KOPT-K1 (cell line): ENCODE results near the gene FOLR3.
"Not testable (repeated sequence)": the region's sequence is repeated elsewhere in the genome, so short reads cannot be mapped to it uniquely, and the experiment has no call there.

ENCODE experiments used
- H3K27ac ChIP-seq: fragments of 200-600 bp; sonication (generic); 2 replicates; pipeline ENCODE4 v1.5.1; 2016; ENCODE audit warnings: antibody characterized with exemption, mild to moderate bottlenecking, low read depth, low read length; ENCODE audit not compliant: poor library complexity, severe bottlenecking
- H3K36me3 ChIP-seq: fragments of 200-600 bp; sonication (generic); 2 replicates; pipeline ENCODE4 v1.5.1; 2017; ENCODE audit warnings: antibody characterized with exemption, mild to moderate bottlenecking, low read length, moderate library complexity; ENCODE audit not compliant: insufficient read depth
- H3K9me3 ChIP-seq: fragments of 200-600 bp; sonication (generic); 2 replicates; pipeline ENCODE4 v1.5.1; 2017; ENCODE audit warnings: antibody characterized with exemption, low read length, mild to moderate bottlenecking; ENCODE audit not compliant: insufficient read depth, poor library complexity, severe bottlenecking

Gene FOLR3

DNA sequence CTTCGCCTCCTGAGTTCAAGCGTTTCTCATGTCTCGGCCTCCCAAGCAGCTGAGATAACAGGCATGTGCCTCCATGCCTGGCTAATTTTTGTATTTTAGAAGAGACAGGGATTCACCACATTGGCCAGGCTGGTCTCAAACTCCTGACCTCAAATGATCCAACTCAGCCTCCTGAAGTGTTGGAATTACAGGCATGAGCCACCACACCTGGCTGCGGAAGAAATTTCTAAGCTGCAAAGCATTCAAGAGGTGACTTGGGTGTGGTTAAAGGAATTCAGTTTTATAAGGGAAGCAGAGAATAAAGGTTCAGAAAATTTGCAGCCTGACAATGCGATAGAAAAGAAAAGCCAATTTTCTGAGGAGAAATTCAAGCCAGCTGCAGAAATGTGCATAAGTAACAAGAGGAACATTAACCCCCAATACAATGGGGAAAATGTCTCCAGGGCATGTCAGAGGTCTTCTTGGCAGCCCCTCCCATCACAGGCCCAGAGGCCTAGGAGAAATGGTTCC lies 33.6 kb downstream of the FOLR3 start:
- not testable (repeated sequence) for H3K27ac ChIP-seq, H3K9me3 ChIP-seq, H3K36me3 ChIP-seq

DNA sequence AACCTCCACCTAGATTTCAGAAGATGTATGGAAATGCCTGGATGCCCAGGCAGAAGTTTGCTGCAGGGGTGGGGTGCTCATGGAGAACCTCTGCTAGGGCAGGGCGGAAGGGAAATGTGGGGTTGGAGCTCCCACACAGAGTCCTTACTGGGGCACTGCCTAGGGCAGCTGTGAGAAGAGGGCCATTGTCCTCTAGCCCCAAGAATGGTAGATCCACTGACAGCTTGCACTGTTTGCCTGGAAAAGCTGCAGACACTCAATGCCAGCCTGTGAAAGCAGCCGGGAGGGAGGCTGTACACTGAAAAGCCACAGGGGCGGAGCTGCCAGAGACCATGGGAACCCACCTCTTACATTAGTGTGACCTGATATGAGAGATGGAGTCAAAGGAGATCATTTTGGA lies 34.2 kb downstream of the FOLR3 start:
- H3K36me3 ChIP-seq, H3K27ac ChIP-seq, H3K9me3 ChIP-seq: not testable (repeated sequence)

DNA sequence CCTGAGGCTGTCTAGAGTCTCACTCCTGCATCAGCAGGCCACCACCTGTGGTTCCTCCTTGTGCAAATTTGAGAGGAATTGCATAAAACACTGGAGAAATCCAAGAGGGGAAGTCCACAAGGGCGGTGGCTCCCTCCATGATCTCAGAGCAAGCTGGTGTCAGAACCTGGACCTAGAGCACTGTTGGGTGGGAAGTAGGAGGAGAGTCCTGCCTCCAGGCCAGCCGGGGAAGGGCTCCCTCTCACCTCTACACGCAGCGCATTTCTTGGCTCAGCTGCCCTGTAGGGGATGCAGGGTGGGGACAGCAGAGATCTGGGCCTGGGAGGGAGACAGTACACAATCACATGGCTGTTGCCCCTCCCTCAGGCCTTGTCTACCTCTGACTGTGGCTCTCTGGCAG lies 36.5 kb downstream of the FOLR3 start:
- H3K9me3 ChIP-seq, H3K27ac ChIP-seq, H3K36me3 ChIP-seq: not testable (repeated sequence)

DNA sequence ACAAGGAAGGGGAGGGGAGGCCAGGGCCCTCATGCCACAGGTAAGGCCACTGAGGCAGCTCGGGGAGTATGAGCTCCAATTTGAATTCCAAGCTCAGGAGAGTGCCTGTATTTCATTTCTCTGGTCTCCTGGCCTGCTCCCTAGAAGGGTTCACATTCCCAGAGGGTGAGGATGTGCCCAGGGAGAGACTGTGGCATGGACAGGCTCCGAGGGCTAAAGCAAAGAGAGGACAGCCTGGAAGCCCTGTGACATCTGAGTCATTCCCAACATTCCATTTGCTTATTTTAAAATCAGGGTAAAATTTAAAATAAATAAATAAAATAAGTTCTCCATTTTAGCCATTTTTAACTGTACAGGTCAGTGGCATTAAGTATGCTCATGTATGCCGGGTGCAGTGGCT lies 37.8 kb downstream of the FOLR3 start:
- H3K9me3 ChIP-seq, result no peaks in the 10 kb centered on the region
- H3K27ac ChIP-seq, result no peak overlapping the region
- H3K36me3 ChIP-seq, result no peaks in the 10 kb centered on the region

DNA sequence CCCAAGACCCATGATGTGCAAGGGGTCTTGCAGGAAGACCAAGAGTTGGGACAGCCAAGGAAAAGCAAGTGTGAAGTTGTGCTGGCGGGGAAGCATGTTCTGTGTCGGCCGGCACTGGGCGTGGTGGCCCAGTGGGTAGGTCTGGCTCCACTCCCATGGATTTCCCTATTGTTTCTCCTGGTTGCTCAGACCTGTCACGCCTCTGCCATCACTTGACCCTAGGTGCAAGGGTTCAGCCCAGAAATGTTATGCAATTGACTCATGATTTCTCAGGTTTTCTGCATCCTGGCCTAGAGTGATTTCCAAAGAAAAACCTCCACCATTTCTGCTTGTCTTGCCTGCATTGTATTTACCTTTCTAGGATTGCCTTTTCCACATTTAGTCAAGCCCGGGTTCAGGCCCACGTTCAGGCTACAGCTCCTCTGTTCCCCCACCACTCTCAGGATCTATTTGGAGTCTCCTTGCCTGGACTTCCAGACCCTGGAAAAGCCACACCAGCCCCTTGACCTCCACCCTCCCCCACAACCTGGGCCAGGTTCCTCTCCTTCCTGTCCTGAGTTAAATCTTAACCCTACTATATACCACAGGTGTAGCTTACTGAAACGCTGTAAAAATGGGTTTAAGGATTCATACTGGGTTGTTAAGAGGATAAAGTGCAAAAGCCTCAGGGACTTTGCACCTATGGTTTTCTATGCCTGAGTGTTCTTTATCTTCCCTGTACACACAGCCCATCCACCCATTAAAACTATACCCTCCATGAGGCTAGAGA lies 39.0 kb downstream of the FOLR3 start:
- H3K9me3 ChIP-seq, result no peaks in the 10 kb centered on the region
- H3K27ac ChIP-seq, result no peak overlapping the region
- no peaks in the 10 kb centered on the region for H3K36me3 ChIP-seq

DNA sequence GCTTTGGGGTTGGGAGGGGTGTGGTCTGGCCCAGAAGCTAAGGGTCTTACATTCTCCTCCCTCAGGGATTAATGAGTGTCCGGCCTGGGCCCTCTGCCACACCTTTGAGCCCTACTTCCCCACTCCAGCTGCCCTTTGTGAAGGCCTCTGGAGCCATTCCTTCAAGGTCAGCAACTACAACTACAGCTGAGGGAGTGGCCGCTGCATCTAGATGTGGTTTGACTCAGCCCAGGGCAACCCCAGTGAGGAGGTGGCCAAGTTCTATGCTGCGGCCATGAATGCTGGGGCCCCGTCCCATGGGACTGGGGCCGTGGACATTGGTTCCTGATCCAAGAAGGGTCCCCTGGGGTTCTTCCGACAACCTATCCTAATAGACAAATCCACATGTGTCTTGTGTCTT lies 42.1 kb downstream of the FOLR3 start:
- Histone ChIP-seq H3K9me3 (no peaks in the 10 kb centered on the region), H3K27ac (no peak overlapping the region), H3K36me3 (no peaks in the 10 kb centered on the region)

DNA sequence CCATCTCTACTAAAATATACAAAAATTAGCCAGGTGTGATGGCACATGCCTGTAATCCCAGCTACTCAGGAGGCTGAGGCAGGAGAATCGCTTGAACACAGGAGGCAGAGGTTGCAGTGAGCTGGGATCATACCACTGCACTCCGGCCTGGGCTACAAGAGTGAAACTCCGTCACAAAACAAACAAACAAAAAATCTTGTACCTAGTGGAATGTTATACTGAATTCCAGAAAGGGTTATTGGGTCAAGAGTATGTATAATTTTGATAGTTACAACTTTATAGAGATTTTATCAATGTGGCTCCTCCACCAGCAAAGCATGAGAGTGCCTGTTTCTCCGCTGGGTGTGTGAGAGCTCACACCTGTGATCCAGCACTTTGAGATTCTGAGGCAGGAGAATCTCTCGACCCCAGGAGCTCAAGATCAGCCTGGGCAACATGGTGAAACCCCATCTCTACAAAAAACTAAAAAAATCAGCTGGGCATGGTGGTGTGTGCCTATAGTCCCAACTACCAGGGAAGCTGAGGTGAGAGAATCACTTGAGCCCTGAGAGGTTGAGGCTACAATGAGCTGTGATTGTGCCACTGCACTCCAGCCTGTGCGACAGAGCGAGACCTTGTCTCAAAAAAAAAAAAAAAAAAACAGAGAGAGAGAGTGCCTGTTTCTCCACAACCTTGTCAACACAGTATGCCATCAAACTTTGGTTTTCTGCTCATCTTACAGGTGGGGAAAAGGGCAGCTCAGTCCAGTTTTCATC lies 43.7 kb downstream of the FOLR3 start:
- Histone ChIP-seq H3K36me3 (no peaks in the 10 kb centered on the region), H3K9me3 (no peaks in the 10 kb centered on the region), H3K27ac (no peak overlapping the region)

DNA sequence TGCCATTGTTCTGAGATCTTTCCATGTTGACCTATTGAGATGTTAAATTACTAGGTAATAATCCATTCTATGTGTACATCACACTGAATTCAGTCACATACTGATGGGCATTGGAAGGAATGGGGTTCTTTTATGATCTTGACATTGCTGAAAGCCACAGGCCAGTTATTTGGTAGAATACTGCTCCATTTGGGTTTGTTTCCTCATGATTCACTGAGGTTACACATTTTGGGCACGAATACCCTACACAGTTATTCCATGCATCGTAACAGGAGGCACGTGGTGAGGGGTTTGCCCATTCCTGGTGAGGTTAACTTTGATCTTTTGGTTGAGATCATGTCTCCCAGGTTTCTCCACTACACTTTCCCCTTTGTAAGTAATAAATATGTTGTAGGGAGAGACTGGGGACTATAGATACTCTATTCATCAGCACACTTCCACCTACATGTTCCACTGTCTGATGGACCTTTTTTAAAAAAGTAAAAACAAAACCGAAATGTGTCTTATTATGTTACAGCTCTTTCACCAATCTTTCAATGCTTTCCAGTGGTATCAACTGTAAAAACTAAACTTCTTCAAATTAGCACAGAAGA lies 44.4 kb downstream of the FOLR3 start:
- Histone ChIP-seq H3K36me3 (no peaks in the 10 kb centered on the region), H3K9me3 (no peaks in the 10 kb centered on the region), H3K27ac (no peak overlapping the region)

DNA sequence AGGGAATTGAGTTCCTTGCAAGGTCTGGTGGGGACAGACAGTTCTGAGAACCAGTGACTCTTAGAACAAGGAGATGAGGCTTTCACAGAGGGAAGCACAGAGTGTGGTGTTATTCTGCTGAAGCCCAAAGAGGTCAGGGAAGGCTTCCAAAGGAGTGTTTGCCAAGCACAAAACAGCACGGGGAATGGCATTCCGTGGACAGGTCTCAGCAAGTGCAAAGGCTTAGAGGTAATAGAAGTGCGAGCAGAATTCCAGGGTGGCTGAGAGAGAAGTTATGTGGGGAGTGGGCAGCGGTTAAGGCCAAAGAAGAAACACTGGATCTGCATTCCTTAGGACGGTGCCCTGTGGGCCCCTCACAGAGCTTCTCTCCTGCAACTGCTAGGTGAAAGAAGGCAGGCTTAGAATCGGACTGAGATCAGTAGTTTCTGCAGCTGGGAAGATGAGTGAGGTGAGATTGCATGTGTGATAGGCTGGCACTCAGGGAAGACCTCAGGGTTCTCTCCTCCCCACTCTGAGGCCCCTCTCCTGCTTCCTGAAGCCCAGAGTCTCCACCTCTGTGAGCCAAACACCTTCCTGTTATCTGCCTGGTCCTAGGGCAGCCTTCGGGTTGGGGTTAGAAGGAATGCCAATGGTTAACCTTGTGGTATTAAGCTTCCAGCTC lies 45.5 kb downstream of the FOLR3 start:
- H3K36me3 ChIP-seq, H3K9me3 ChIP-seq, H3K27ac ChIP-seq: not testable (repeated sequence)

DNA sequence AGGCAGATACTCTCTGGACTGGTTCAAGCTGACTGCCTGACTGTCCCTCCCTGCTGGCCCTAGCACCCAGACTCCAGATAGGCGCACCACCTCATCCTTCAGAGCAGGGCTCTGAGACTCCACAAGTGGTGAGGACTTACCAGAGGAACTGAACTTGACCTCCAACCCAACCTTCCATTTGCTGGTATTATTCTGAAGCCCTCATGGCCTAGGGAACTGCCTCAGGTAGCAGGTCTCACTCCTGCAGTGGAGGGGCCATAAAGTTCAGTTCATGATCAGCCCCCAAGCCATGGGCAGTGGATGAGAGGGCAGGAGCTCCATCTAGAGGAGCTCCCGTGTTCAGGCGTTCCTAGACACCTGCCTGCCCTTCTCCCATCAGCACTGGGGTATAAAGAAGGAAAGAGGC lies 46.0 kb downstream of the FOLR3 start:
- not testable (repeated sequence) for H3K36me3 ChIP-seq, H3K9me3 ChIP-seq, H3K27ac ChIP-seq

DNA sequence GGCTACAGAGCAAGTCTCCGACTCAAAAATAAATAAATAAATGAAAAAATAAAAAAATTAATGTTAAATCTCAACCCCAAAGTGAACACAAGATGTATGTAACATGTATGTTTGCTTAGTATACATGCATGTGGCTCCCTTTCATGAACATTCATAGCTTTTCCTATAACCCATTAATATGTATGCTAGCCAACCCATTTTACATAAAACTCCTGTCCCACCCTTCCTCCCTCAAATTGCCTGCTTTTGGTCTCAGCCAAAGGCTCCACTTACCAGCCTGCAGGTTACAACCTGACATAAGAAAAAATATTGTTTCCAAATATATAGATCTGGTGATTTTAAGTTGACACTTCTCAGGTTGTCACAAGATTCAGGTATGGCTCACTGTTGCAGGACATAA lies 52.7 kb downstream of the FOLR3 start:
- H3K27ac ChIP-seq, result no peak overlapping the region
- H3K36me3 ChIP-seq, result no peaks in the 10 kb centered on the region
- H3K9me3 ChIP-seq, result no peaks in the 10 kb centered on the region
